D341Med (cell line): Measurements from ENCODE around the gene EIF2A.
"Not testable (repeated sequence)": the region's sequence is repeated elsewhere in the genome, so short reads cannot be mapped to it uniquely, and the experiment has no call there.

Experiments
- DNase-seq: peaks from one replicate; pipeline ENCODE4 v3.0.0; 2012; ENCODE audit warnings: low spot score

Gene EIF2A

DNA sequence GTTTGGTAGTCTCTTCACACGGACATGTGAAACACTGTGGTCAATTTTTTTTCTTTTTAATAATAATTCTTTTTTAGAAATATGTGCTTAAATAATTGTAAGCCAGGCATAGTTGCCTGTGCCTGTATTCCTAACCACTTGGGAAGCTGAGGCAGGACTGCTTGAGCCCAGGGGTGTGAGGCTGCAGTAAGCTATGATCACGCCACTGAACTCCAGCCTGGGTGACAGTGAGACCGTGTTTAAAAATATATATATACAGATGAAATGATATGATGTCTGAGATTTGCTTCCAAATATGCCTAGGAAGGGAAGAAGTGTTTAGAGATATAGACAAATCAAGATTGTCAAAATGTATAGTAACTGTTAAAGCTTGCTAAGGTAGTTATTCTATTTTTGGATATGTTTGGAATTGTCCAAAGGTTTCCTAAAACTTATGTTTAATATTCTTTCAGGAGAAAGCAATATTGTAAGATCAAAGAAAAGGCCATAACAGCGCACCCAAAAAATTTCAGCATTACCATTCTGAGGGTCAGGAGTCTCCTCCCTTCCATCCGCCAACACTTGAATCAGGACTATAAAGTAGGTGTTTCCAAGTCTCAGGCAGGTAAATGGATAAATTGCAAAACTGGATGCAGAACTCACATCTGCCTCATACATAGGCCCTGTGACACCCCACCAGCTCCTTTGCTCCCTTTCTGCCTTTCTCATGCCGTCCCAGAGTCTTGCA is 56.0 kb downstream of the EIF2A start:
- no peak for DNase-seq

- peak; percentile 98 for DNase-seq
Measured at GRCh38 chr3:150603153-150603979, 56.8 kb downstream of the EIF2A start, which contains the start of gene SELENOT. Gene SELENOT (plus strand): TSS chr3:150603321. CDS start chr3:150603363, 42 bp downstream.

GRCh38 chr3:150603980-150604319 is 57.4 kb downstream of the EIF2A start:
- no peak for DNase-seq

DNA sequence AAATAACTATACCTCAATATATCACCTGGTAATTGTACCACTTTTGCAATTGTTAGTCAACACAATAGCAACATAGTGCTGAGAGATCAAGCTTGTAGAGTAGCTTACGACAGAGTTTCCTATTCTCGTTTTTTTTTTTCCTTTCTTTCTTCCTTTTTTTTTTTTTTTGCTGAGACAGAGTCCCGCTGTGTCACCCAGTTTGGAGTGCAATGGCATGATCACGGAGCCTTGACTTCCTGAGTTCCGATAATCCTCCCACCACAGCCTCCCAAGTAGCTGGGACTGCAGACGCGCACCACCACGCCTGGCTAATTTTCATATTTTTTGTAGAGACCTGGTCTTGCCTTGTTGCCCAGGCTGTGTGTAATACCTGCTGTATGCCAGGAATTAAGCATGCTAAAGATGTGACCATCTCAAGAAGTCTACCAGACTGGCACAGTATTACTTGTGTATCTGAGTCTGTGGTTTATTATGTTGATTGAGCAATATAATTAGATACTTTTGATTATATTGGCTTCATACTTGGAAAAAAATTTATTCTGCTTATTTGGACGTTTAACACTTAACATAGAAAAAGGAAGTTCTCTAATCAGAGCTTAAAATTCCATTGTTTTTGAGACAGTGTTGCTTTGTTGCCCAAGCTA is 59.5 kb downstream of the EIF2A start:
- DNase-seq, result no peak

DNA sequence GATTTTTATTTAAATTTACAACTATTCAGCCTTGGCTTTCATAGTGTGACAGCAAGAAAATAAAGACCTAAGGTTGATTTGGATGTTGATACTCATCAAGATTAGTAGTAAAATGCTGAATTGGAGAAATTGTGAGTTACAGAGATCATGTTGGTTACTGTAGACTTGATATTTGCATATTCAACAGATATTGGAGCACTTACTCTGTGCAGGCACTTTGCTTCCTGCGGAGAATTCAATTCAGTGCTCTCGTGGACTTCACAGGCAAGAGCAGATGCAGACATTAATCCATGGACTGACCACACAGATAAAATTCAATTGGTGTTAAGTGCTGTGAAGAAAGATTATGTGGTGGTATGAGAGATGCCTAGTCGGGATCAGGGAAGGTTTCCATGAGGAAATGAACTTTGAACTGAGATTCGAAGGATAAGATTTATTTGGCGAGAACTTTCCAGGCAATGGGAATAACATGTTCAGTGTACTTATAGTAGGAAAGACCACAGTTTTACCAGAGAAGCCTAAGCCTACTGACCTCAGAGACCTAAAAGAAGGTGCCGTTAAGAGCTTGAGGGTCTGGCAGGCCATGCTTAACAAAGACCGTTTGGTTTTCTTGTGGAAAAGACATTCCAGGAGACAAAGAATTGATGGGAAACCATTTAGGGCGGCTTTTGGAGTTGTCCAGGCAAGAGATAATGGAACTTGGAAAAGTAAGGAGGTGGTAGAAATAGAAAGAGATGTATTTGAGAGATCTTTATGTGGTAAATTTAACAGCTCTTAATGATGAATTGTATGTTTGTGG is 60.9 kb downstream of the EIF2A start:
- DNase-seq, result no peak

DNA sequence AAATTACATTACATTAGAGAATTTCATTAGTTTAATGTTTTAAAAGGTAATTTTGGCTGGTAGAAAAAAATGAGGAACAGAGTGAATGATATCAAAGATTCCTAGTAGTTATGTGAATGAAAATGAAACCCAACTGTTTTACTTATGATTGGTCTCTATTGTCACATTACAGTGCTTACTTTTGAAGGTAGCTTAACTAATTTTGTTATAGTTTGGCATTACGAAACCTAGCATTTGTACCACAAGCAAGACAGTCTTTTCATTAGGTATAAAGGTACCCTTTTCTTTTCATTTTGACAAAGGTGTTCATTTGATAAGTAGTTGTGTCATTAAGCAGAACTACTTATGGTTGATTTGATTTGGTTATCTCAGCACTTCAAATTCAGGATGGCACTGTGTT is 63.4 kb downstream of the EIF2A start:
- DNase-seq, result no peak

DNA sequence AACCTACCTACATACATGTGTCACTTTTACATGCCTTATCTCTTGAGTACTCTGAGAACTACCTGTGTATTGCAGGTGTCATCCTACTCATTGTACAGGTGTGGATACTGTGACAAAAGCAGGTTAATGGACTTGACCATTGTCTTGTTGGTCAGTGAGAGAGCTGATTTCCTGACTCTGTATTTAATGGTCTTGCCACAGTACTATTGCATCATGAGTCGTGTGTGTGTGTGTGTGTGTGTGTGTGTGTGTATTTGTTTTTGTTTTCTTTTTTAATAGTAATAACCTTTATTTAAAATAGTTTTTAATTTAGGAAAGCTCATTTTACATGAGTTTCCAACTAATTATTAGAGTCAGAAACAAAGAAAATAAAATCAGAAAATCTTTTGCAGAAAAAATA is 64.2 kb downstream of the EIF2A start:
- DNase-seq, result no peak

GRCh38 chr3:150611666-150612065 is 65.1 kb downstream of the EIF2A start:
- DNase-seq, result no peak

DNA sequence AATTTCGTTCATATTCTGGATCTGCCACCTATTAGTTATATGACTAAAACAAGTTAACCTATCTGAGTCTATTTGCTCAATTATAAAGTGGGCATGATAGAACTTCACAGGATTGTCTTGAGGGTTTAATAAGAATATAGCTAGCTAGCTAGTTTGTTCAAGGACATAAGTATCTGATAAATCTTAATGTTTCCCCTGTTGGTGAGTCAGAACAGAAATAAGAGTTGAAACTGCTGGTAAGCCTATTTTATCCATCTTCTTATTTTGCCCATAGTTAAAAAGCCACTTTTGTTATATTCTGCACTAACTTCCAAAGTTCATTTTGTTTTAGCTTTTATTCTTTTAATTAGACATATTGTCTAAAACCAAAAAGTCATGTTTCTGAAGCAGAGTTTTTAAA is 65.9 kb downstream of the EIF2A start:
- no peak for DNase-seq

DNA sequence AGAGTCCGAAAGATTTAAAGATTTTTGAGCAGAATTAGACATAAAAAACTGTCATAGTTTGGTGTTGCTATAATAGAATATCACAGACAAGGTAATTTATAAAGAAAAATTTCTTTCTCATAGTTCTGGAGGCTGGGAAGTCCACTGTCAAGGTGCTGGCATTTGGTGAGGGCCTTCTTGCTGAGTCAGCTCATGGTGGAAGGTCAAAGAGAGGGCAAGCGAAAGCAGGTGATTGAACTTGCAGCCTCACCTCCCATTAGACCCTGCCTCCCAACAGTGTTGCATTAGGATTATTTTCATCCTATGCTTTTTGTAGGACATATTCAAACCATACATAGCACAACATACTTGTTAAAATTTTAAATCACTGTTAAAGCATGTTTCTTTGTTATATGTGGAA is 66.4 kb downstream of the EIF2A start:
- no peak for DNase-seq

DNA sequence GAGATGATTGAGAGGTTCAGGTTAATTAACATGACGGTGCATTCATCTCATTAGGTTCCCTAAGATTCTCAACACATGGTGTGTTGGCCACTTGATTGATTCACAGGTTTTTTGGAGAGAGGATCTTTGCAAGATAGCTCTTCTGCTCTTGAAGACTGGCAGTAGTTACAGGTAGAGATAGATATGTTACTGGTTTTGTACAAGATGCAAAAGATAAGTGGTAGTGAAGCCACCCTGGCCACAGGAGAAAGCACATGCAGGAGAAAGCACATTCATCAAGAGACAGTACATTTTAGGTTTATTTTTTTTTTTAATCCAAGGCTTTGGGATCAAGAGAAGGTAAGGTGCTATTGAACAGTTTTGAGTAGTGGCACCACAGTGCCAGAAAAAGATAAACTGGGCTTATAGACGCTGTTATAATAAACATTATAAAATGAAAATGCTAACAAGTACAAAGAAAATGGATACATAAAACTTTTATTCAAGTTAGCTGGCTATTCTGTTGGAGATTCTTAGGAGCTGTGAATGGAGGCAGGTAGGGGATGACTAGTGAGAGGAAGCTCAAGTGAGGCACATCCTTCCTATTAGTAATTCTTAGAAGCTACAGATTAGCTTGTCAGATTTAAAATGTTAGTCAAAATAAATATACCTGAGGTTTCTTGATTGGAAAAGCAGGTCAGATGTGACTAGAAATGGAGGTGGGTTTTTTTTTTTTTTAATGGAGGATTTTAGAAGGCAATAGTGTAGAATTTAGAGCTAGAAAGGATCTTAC is 67.3 kb downstream of the EIF2A start:
- DNase-seq, result no peak

- no peak for DNase-seq
Measured at GRCh38 chr3:150620002-150620689, 73.6 kb downstream of the EIF2A start.

- DNase-seq, result not testable (repeated sequence)
Measured at GRCh38 chr3:150622955-150623354, 76.4 kb downstream of the EIF2A start.

DNA sequence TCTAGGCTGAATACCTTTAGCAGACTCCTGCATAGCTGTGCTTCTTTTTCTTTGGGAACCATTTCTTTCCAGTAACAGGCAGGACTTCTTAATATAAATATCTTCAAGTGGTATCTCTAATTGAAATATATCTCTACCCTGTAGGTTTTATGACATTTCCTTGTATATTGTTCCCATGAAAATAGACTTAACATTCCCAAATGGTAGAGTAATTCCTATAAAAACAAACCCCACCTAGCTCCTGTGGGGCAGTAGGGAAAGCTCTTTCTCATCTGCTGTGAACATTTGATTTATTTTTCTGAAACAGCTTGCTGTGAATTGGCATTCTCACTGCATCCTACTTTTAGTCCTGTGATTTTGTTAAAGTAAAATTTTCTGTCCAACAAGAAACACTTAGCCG is 77.4 kb downstream of the EIF2A start:
- no peak for DNase-seq

DNA sequence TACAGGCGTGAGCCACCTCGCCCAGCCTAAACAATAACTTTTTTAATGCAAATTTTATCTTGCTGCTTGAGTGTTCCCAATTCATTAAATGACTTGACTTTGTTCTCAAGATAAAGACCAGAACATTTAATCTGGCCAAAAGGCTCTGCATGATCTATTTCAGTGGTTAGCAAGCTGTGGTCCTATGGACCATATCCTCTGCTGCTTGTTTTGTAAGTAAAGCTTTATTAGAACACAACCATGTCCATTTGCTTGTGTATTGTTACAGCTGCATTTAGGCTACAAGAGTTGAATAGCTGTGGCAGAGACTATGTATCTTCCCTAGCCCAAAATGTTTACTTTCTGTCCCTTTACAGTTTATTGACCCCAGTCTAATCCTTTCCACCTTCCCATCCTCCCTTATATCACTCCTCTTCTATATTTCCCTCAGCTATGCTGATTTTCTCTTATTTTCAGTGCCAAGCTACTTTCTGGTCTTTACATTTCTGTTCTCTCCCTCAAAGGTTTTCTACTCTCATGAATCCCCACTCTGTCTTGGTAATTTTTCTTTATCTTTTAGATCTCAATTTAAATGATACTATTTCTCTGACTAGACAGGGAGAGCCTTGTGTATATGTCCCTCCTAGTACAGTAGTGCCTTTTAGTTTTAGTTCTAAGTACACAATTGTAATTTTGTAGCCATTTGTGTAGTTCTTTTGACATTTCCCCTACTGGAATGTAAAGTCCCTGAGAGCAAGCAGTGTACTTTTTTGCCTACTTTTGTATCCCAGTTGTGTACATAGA is 79.8 kb downstream of the EIF2A start:
- DNase-seq, result no peak

GRCh38 chr3:150627557-150627956 is 81.0 kb downstream of the EIF2A start:
- no peak for DNase-seq

- no peak for DNase-seq
Measured at GRCh38 chr3:150631515-150632221, 85.1 kb downstream of the EIF2A start.

GRCh38 chr3:150635076-150635475 is 88.5 kb downstream of the EIF2A start:
- DNase-seq, result peak; percentile 24

GRCh38 chr3:150635526-150635925 is 88.9 kb downstream of the EIF2A start:
- no peak for DNase-seq
